OCI-LY3 (cell line): Measurements from ENCODE around the gene PRKAG3.

Source experiments
- CTCF ChIP-seq: fragments of 200-600, 300-600 bp; sonication (generic); IDR thresholded peaks from 2 replicates; pipeline ENCODE4 v1.5.1; 2014; ENCODE audit warnings: antibody characterized with exemption, low read length, low read depth
- EZH2phosphoT487 ChIP-seq: fragments of 200-600 bp; shearing (Covaris generic); IDR thresholded peaks from 2 replicates; pipeline ENCODE4 v1.6.1; 2018; ENCODE audit warnings: antibody characterized with exemption, mixed run types, low read depth

- no peak for TF ChIP-seq CTCF
- no peak for TF ChIP-seq EZH2phosphoT487
Observed at GRCh38 chr2:218828477-218828778, 3.2 kb downstream of the PRKAG3 start.
